NT2/D1 (cell line): ENCODE results near the gene GKN2.

Source experiments
- DNase-seq: peaks from one replicate; pipeline ENCODE4 v3.0.0-alpha.2; 2011; ENCODE audit warnings: low read depth, low spot score
- H3K27me3 ChIP-seq: 2 replicates; pipeline ENCODE4 v1.6.0; 2011; ENCODE audit warnings: mild to moderate bottlenecking; ENCODE audit not compliant: insufficient read length, insufficient read depth
- H3K36me3 ChIP-seq: 2 replicates; pipeline ENCODE4 v1.6.1; 2011; ENCODE audit warnings: mild to moderate bottlenecking, low read length, mixed read lengths; ENCODE audit not compliant: insufficient read depth, insufficient read length
- H3K4me1 ChIP-seq: 2 replicates; pipeline ENCODE4 v1.5.1; 2011; ENCODE audit not compliant: insufficient read depth, insufficient read length
- H3K4me3 ChIP-seq: 2 replicates; pipeline ENCODE4 v1.5.1; 2011; ENCODE audit warnings: low read depth; ENCODE audit not compliant: insufficient read length
- H3K9ac ChIP-seq: 2 replicates; pipeline ENCODE4 v1.6.0; 2011; ENCODE audit warnings: low read depth; ENCODE audit not compliant: insufficient read length
- H3K9me3 ChIP-seq: 2 replicates; pipeline ENCODE4 v1.5.1; 2011; ENCODE audit warnings: mild to moderate bottlenecking, low read length; ENCODE audit not compliant: insufficient read depth
- SUZ12 ChIP-seq: IDR thresholded peaks from 2 replicates; pipeline ENCODE4 v1.6.1; 2011; ENCODE audit not compliant: insufficient read length, insufficient read depth; ENCODE audit errors: extremely low read depth
- YY1 ChIP-seq: IDR thresholded peaks from 2 replicates; pipeline ENCODE4 v1.6.1; 2011; ENCODE audit not compliant: insufficient read length, insufficient read depth
- ZNF274 ChIP-seq: IDR thresholded peaks from 2 replicates; pipeline ENCODE4 v1.6.1; 2011; ENCODE audit warnings: mild to moderate bottlenecking, low read depth, low read length

GKN2 gene

DNA sequence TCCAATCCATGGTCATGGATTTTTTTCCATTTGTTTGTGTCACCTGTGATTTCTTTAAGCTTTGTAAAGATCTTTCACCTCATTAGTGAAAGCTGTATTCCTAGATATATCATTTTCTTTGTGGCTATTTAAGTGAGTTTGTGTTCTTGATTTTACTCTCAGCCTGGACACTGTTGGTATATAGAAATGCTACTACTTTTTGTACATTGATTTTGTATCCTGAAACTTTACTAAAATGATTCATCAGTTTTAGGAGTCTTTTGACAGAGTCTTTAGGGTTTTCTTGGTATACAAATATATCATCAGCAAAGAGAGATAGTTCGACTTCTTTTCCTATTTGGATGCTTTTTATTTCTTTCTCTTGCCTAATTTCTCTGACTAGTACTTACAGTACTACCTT is 12.3 kb downstream of the GKN2 start:
- Histone ChIP-seq H3K9me3 (no peaks in the 10 kb centered on the region; the same call in 1 of the 2 replicates), H3K36me3 (no peaks in the 10 kb centered on the region), H3K27me3 (no peaks in the 10 kb centered on the region), H3K4me3 (no peak overlapping the region), H3K9ac (no peak overlapping the region), H3K4me1 (no peaks in the 10 kb centered on the region)
- TF ChIP-seq ZNF274, result no peak
- no peak for TF ChIP-seq SUZ12
- no peak for TF ChIP-seq YY1
- no peak for DNase-seq

- DNase-seq, result no peak
- TF ChIP-seq ZNF274, result no peak
- no peak overlapping the region for H3K4me3 ChIP-seq
- H3K4me1 ChIP-seq, result no peaks in the 10 kb centered on the region
- H3K9ac ChIP-seq, result no peak overlapping the region
- no peaks in the 10 kb centered on the region; the same call in 1 of the 2 replicates for H3K9me3 ChIP-seq
- no peaks in the 10 kb centered on the region for H3K27me3 ChIP-seq
- no peaks in the 10 kb centered on the region for H3K36me3 ChIP-seq
Observed at GRCh38 chr2:68939962-68940361, 12.7 kb downstream of the GKN2 start.

DNA sequence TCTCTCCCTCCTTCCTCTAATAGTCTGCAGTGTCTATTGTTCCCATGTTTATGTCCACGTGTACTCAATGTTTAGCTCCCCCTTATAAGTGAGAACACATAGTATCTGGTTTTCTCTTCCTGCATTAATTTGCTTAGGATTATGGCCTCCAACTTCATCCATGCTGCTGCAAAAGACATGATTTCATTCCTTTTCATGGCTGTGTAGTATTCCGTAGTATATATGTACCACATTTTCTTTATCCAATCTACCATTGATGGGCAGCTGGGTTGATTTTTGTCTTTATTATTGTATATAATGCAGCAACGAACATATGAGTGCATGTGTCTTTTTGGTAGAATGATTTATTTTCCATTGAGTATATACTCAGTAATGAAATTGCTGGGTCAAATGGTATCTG is 13.8 kb downstream of the GKN2 start:
- Histone ChIP-seq H3K36me3 (no peaks in the 10 kb centered on the region), H3K4me3 (no peak overlapping the region), H3K27me3 (no peaks in the 10 kb centered on the region), H3K9me3 (no peaks in the 10 kb centered on the region; the same call in 1 of the 2 replicates), H3K9ac (no peak overlapping the region), H3K4me1 (no peaks in the 10 kb centered on the region)
- no peak for TF ChIP-seq YY1
- no peak for TF ChIP-seq SUZ12
- TF ChIP-seq ZNF274, result no peak
- no peak for DNase-seq

DNA sequence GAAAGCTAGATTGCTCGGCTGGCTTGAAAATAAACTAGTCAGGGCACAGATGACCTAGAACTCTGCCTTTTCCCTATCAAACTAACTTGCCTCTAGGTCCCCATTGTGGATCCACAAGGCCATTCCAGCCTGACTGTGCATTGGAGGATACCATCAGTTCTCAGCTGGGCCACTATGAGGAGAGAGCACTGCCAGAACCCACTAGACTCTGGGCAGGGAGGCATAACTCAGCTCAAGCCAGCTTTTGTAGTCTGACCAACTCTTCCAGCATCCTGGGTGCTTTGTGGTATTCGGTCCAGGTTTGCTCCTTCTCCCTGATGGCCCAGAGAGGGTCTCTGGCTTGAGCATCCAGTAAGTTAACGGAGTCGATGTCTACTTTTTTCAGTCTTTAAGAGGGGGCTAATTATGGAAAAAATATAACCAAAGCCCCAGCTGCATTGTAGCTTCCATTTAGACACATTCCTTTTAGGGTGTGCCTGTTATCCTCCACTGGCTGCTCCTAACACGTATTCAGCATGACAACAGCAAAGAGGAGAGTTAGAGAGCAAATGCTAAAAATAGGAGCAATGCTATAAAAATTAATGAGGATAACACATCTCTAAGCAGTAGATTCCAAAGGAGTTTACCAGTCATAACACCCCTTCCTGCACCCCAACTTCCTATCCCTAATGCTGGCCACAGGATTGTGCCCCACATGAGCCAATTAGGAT is 15.2 kb downstream of the GKN2 start:
- no peak for DNase-seq
- H3K27me3 ChIP-seq, result no peaks in the 10 kb centered on the region

DNA sequence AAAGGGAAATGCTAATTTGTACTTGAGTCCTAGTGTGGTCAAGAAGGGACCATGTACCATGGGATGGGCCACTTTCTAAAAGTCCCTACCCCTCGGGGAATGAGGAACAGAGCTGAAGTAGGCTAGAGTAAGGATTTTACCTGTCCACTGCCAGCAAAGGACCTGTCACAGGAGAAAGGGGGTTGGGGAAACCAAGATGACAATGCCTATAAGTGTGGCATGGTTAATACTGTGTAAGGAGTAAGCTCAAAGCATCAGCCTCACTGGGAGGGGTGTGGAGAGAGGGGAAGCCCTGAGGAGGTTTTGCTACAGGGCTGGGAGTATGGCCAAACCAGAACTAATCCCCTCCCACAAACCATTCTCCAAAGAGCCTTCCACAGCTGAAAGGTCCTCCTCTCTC is 15.8 kb downstream of the GKN2 start:
- DNase-seq, result no peak
- H3K4me1 ChIP-seq, result no peaks in the 10 kb centered on the region
- no peaks in the 10 kb centered on the region for H3K27me3 ChIP-seq
- H3K36me3 ChIP-seq, result no peaks in the 10 kb centered on the region
- TF ChIP-seq ZNF274 (no peak), SUZ12 (no peak), YY1 (no peak)
- H3K9me3 ChIP-seq, result no peaks in the 10 kb centered on the region; the same call in 1 of the 2 replicates
- no peak overlapping the region for H3K4me3 ChIP-seq
- H3K9ac ChIP-seq, result no peak overlapping the region

More for the DNA sequence above, 15.2 kb downstream of the GKN2 start:
- H3K9ac ChIP-seq, result no peak overlapping the region
- no peaks in the 10 kb centered on the region for H3K4me1 ChIP-seq
- H3K4me3 ChIP-seq, result no peak overlapping the region
- TF ChIP-seq ZNF274, result no peak
- TF ChIP-seq SUZ12, result no peak
- no peak for TF ChIP-seq YY1
- no peaks in the 10 kb centered on the region for H3K36me3 ChIP-seq
- H3K9me3 ChIP-seq, result no peaks in the 10 kb centered on the region; the same call in 1 of the 2 replicates

DNA sequence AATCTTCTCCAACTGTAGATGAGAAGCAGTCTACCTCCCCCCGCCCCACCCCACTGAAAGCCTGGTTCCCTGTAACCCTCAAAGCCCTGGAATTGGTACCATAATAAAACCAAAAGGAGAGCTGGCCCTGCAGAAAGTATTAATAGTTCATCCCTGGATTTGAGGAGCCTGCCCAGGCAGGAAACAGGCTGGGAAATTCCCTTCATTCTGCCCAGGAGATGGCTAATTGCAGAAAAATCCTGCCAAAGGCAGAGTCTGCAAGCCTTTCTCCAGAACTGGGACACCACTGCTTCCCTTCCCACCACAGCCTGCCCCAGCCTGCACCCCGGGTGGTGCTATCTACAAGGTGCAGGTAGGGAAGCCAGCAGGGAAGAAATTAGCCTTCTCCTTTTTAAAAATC is 16.3 kb downstream of the GKN2 start:
- Histone ChIP-seq H3K36me3 (no peaks in the 10 kb centered on the region), H3K27me3 (no peaks in the 10 kb centered on the region), H3K4me1 (no peaks in the 10 kb centered on the region), H3K9me3 (no peaks in the 10 kb centered on the region; the same call in 1 of the 2 replicates), H3K4me3 (no peak overlapping the region), H3K9ac (no peak overlapping the region)
- TF ChIP-seq ZNF274 (no peak), YY1 (no peak), SUZ12 (no peak)
- no peak for DNase-seq

- no peak overlapping the region for H3K4me3 ChIP-seq
- H3K36me3 ChIP-seq, result no peaks in the 10 kb centered on the region
- H3K27me3 ChIP-seq, result no peaks in the 10 kb centered on the region
- no peak overlapping the region for H3K9ac ChIP-seq
- TF ChIP-seq ZNF274 (no peak), YY1 (no peak), SUZ12 (no peak)
- DNase-seq, result no peak
- H3K9me3 ChIP-seq, result no peaks in the 10 kb centered on the region; the same call in 1 of the 2 replicates
- no peaks in the 10 kb centered on the region for H3K4me1 ChIP-seq
Observed at GRCh38 chr2:68935471-68935870, 17.2 kb downstream of the GKN2 start.
